ENCODE results near the gene MAG.

Gene MAG

GRCh38 chr19:35291916-35292315, at the start of gene MAG:
Gene MAG, plus strand, starts transcription at chr19:35292161. Its CDS starts 3,248 bp downstream, at chr19:35295409.
- FAIRE-seq = no peak
- DNase-seq (ENCODE audit: extremely low spot score, insufficient read length, low read depth) = no peak

GRCh38 chr19:35246466-35247092, 45.4 kb upstream of the MAG start:
- FAIRE-seq (no peak), DNase-seq (ENCODE audit: extremely low spot score, insufficient read length, low read depth) (no peak)

- no peak for DNase-seq (ENCODE audit: extremely low spot score, insufficient read length, low read depth)
- peak; percentile 88 for FAIRE-seq
Observed at GRCh38 chr19:35247526-35248309, 44.2 kb upstream of the MAG start.

GRCh38 chr19:35248310-35249145, 43.4 kb upstream of the MAG start, which contains the start of gene LSR:
Gene LSR, plus strand, starts transcription at chr19:35249002. Its CDS starts 21 bp downstream, at chr19:35249023.
- peak; percentile 94 for DNase-seq (ENCODE audit: extremely low spot score, insufficient read length, low read depth)
- peak; percentile 94 for FAIRE-seq

- FAIRE-seq (no peak), DNase-seq (ENCODE audit: extremely low spot score, insufficient read length, low read depth) (no peak)
Observed at GRCh38 chr19:35249146-35249847, 42.7 kb upstream of the MAG start.

- DNase-seq (ENCODE audit: extremely low spot score, insufficient read length, low read depth) = no peak
Observed at GRCh38 chr19:35249848-35250711, 41.9 kb upstream of the MAG start.

GRCh38 chr19:35251456-35251855, 40.5 kb upstream of the MAG start:
- FAIRE-seq = no peak
- DNase-seq (ENCODE audit: extremely low spot score, insufficient read length, low read depth) = no peak

More at GRCh38 chr19:35249848-35250711, 41.9 kb upstream of the MAG start:
- no peak for FAIRE-seq

- FAIRE-seq (no peak), DNase-seq (ENCODE audit: extremely low spot score, insufficient read length, low read depth) (no peak)
Observed at GRCh38 chr19:35253316-35254286, 38.4 kb upstream of the MAG start.

GRCh38 chr19:35254341-35255297, 37.3 kb upstream of the MAG start:
- no peak for DNase-seq (ENCODE audit: extremely low spot score, insufficient read length, low read depth)
- FAIRE-seq = no peak

- FAIRE-seq (no peak), DNase-seq (ENCODE audit: extremely low spot score, insufficient read length, low read depth) (no peak)
Observed at GRCh38 chr19:35256566-35256965, 35.4 kb upstream of the MAG start.

- DNase-seq (ENCODE audit: extremely low spot score, insufficient read length, low read depth) (no peak), FAIRE-seq (no peak)
Observed at GRCh38 chr19:35257113-35257461, 34.9 kb upstream of the MAG start.

GRCh38 chr19:35260694-35261304, 31.2 kb upstream of the MAG start:
- FAIRE-seq (no peak), DNase-seq (ENCODE audit: extremely low spot score, insufficient read length, low read depth) (no peak)

GRCh38 chr19:35261356-35262100, 30.4 kb upstream of the MAG start:
- no peak for DNase-seq (ENCODE audit: extremely low spot score, insufficient read length, low read depth)
- FAIRE-seq = no peak

- no peak for DNase-seq (ENCODE audit: extremely low spot score, insufficient read length, low read depth)
- no peak for FAIRE-seq
Observed at GRCh38 chr19:35262101-35262761, 29.7 kb upstream of the MAG start.

All from GM18507 (cell line).